Kidney epithelial cell (primary cell): Measurements from ENCODE around the gene MAPKAPK2. TPM values are rescaled to one million over a fixed set of nuclear protein-coding genes. Genes with fewer than 3 reads are reported as not detected.

ENCODE experiments used
- DNase-seq: peaks from one replicate; pipeline ENCODE4 v3.0.0-alpha.2; 2010; ENCODE audit warnings: low read depth
- H3K27me3 ChIP-seq: 2 replicates; pipeline ENCODE4 v1.6.0; 2011; ENCODE audit warnings: low read length; ENCODE audit not compliant: control insufficient read depth, insufficient read depth
- H3K36me3 ChIP-seq: 2 replicates; pipeline ENCODE4 v1.5.1; 2011; ENCODE audit warnings: low read length; ENCODE audit not compliant: control insufficient read depth, insufficient read depth
- H3K4me3 ChIP-seq: 2 replicates; pipeline ENCODE4 v1.5.1; 2011; ENCODE audit warnings: low read depth, mild to moderate bottlenecking, control low read depth, low read length
- CTCF ChIP-seq: IDR thresholded peaks from 2 replicates; pipeline ENCODE4 v1.5.1; 2011; ENCODE audit warnings: mild to moderate bottlenecking, moderate library complexity, low read length, control low read depth, inconsistent platforms; ENCODE audit not compliant: insufficient read depth, poor library complexity, severe bottlenecking
- total RNA-seq: library from RNA; depleted of rRNA; stranded (reverse); fragments of >200 nt; gene quantifications from 2 replicates; pipeline ENCODE4 v1.2.3, GENCODE V29; 2015

The MAPKAPK2 gene
- total RNA-seq, 1 donor from 2014 or later = 64.0 TPM

GRCh38 chr1:206657751-206658150 lies 27.0 kb upstream of the MAPKAPK2 start:
- Histone ChIP-seq H3K27me3 (peaks cover 3% of the 10 kb centered on the region), H3K36me3 (no peaks in the 10 kb centered on the region), H3K4me3 (no peak overlapping the region)
- TF ChIP-seq CTCF = no peak
- no peak for DNase-seq

GRCh38 chr1:206658264-206658980 lies 26.3 kb upstream of the MAPKAPK2 start:
- Histone ChIP-seq H3K27me3 (peaks cover 7% of the 10 kb centered on the region), H3K36me3 (no peaks in the 10 kb centered on the region), H3K4me3 (no peak overlapping the region)
- peak; percentile 60 for TF ChIP-seq CTCF
- DNase-seq = no peak

- no peak overlapping the region for H3K4me3 ChIP-seq
- no peak for TF ChIP-seq CTCF
Measured at GRCh38 chr1:206658981-206659273, 25.8 kb upstream of the MAPKAPK2 start.

GRCh38 chr1:206660136-206660535 lies 24.6 kb upstream of the MAPKAPK2 start:
- no peaks in the 10 kb centered on the region for H3K36me3 ChIP-seq
- no peak for DNase-seq
- no peak for TF ChIP-seq CTCF
- H3K4me3 ChIP-seq = no peak overlapping the region
- peaks cover 16% of the 10 kb centered on the region for H3K27me3 ChIP-seq

More at GRCh38 chr1:206658981-206659273, 25.8 kb upstream of the MAPKAPK2 start:
- H3K36me3 ChIP-seq = no peaks in the 10 kb centered on the region
- no peak for DNase-seq
- H3K27me3 ChIP-seq = peaks cover 12% of the 10 kb centered on the region

GRCh38 chr1:206661161-206661820 lies 23.4 kb upstream of the MAPKAPK2 start:
- no peak for DNase-seq
- Histone ChIP-seq H3K27me3 (peaks cover 16% of the 10 kb centered on the region), H3K36me3 (no peaks in the 10 kb centered on the region), H3K4me3 (no peak overlapping the region)
- TF ChIP-seq CTCF = no peak
